OCI-LY1 (cell line): Measurements from ENCODE around the gene CLRN3.

Experiments
- H2AFZ ChIP-seq: fragments of 200-600 bp; sonication (generic), shearing (Covaris generic); 2 replicates; pipeline ENCODE4 v1.6.0; 2014; ENCODE audit warnings: antibody characterized with exemption, mild to moderate bottlenecking, low read length
- H3F3A ChIP-seq: fragments of 200-600 bp; sonication (generic), shearing (Covaris generic); 2 replicates; pipeline ENCODE4 v1.6.0; 2014; ENCODE audit warnings: mild to moderate bottlenecking, antibody characterized with exemption, low read length, moderate library complexity; ENCODE audit not compliant: insufficient read depth
- H3K27ac ChIP-seq: fragments of 200-600 bp; sonication (generic); 2 replicates; pipeline ENCODE4 v1.5.1; 2014; ENCODE audit warnings: low read length, mixed run types, mild to moderate bottlenecking, low read depth; ENCODE audit not compliant: poor library complexity, severe bottlenecking
- H3K27me3 ChIP-seq: fragments of 200-600 bp; sonication (generic); 2 replicates; pipeline ENCODE4 v1.6.0; 2014; ENCODE audit warnings: antibody characterized with exemption, mild to moderate bottlenecking, low read length, moderate library complexity; ENCODE audit not compliant: insufficient read depth
- H3K36me3 ChIP-seq: fragments of 200-600 bp; sonication (generic); 2 replicates; pipeline ENCODE4 v1.6.1; 2014; ENCODE audit warnings: mild to moderate bottlenecking, antibody characterized with exemption, low read length, moderate library complexity, mixed read lengths; ENCODE audit not compliant: insufficient read depth
- H3K4me1 ChIP-seq: fragments of 200-600 bp; sonication (generic); 2 replicates; pipeline ENCODE4 v1.5.1; 2014; ENCODE audit warnings: mild to moderate bottlenecking, low read length, moderate library complexity; ENCODE audit not compliant: insufficient read depth, severe bottlenecking
- H3K4me2 ChIP-seq: fragments of 200-600 bp; sonication (generic), shearing (Covaris generic); 2 replicates; pipeline ENCODE4 v1.6.1; 2014; ENCODE audit warnings: low read length
- H3K4me3 ChIP-seq: fragments of 200-600 bp; sonication (generic); 2 replicates; pipeline ENCODE4 v1.5.1; 2014; ENCODE audit warnings: low read length, low read depth, mild to moderate bottlenecking, mixed read lengths; ENCODE audit not compliant: poor library complexity, severe bottlenecking
- H3K79me2 ChIP-seq: fragments of 200-600 bp; shearing (Covaris generic); 2 replicates; pipeline ENCODE4 v1.6.1; 2016; ENCODE audit warnings: mixed run types, low read length, mixed read lengths; ENCODE audit not compliant: insufficient read depth
- H3K9ac ChIP-seq: fragments of 200-600 bp; sonication (generic), shearing (Covaris generic); 2 replicates; pipeline ENCODE4 v1.6.1; 2014; ENCODE audit warnings: mild to moderate bottlenecking, low read length, mixed read lengths
- H3K9me2 ChIP-seq: fragments of 200-600 bp; sonication (generic), shearing (Covaris generic); 2 replicates; pipeline ENCODE4 v1.6.1; 2014; ENCODE audit warnings: low read depth, mild to moderate bottlenecking, low read length, mixed read lengths
- H3K9me3 ChIP-seq: fragments of 200-600 bp; shearing (Covaris generic); 2 replicates; pipeline ENCODE4 v1.6.1; 2014; ENCODE audit warnings: low read length, mixed read lengths
- H4K20me1 ChIP-seq: fragments of 200-600 bp; sonication (generic), shearing (Covaris generic); 2 replicates; pipeline ENCODE4 v1.6.0; 2016; ENCODE audit warnings: mild to moderate bottlenecking, low read length; ENCODE audit not compliant: insufficient read depth
- CTCF ChIP-seq: fragments of 200-600 bp; sonication (generic), shearing (Covaris generic); IDR thresholded peaks from 2 replicates; pipeline ENCODE4 v1.5.1; 2017; ENCODE audit warnings: mild to moderate bottlenecking, antibody characterized with exemption, low read length, moderate library complexity, mixed read lengths
- EZH2 ChIP-seq: fragments of 200-600 bp; sonication (generic), shearing (Covaris generic); IDR thresholded peaks from 2 replicates; pipeline ENCODE4 v1.8.0; 2017; ENCODE audit warnings: borderline replicate concordance, mixed run types, mild to moderate bottlenecking, antibody characterized with exemption, low read length, moderate library complexity, mixed read lengths

The CLRN3 gene

GRCh38 chr10:127889605-127890195 is 3.0 kb downstream of the CLRN3 start:
- Histone ChIP-seq H2AFZ (no peak overlapping the region), H3K9me2 (no peaks in the 10 kb centered on the region), H3K4me3 (no peak overlapping the region), H3F3A (no peaks in the 10 kb centered on the region), H3K27ac (no peak overlapping the region), H3K9ac (no peak overlapping the region), H4K20me1 (no peaks in the 10 kb centered on the region), H3K27me3 (0 out of 2 replicates have a peak, but pooled peaks cover 3% of the 10 kb centered on the region), H3K4me2 (no peak overlapping the region), H3K4me1 (no peaks in the 10 kb centered on the region), H3K79me2 (no peaks in the 10 kb centered on the region), H3K36me3 (no peaks in the 10 kb centered on the region), H3K9me3 (no peaks in the 10 kb centered on the region)
- TF ChIP-seq EZH2 (no peak), CTCF (no peak)

GRCh38 chr10:127888521-127889312 is 4.0 kb downstream of the CLRN3 start:
- TF ChIP-seq EZH2 (no peak), CTCF (no peak)
- no peaks in the 10 kb centered on the region for H4K20me1 ChIP-seq
- H3K36me3 ChIP-seq = no peaks in the 10 kb centered on the region
- H3K9me3 ChIP-seq = no peaks in the 10 kb centered on the region
- 0 out of 2 replicates have a peak, but pooled peaks cover 3% of the 10 kb centered on the region for H3K27me3 ChIP-seq
- no peaks in the 10 kb centered on the region for H3K79me2 ChIP-seq
- H3K9ac ChIP-seq = no peak overlapping the region
- H3K9me2 ChIP-seq = no peaks in the 10 kb centered on the region
- H2AFZ ChIP-seq = no peak overlapping the region
- H3K4me1 ChIP-seq = no peaks in the 10 kb centered on the region
- no peak overlapping the region for H3K27ac ChIP-seq
- H3F3A ChIP-seq = no peaks in the 10 kb centered on the region
- H3K4me3 ChIP-seq = no peak overlapping the region
- H3K4me2 ChIP-seq = no peak overlapping the region

- Histone ChIP-seq H3K27me3 (0 out of 2 replicates have a peak, but pooled peaks cover 3% of the 10 kb centered on the region), H3K79me2 (no peaks in the 10 kb centered on the region), H3K9me3 (no peaks in the 10 kb centered on the region), H3K9me2 (no peaks in the 10 kb centered on the region), H3K27ac (no peak overlapping the region), H3K4me2 (no peak overlapping the region), H3K4me3 (no peak overlapping the region), H3K36me3 (no peaks in the 10 kb centered on the region), H4K20me1 (no peaks in the 10 kb centered on the region), H2AFZ (no peak overlapping the region), H3K9ac (no peak overlapping the region), H3F3A (no peaks in the 10 kb centered on the region), H3K4me1 (no peaks in the 10 kb centered on the region)
- TF ChIP-seq CTCF (no peak), EZH2 (no peak)
These were observed 5.0 kb downstream of the CLRN3 start for GRCh38 chr10:127887541-127888415.
